Measurements from ENCODE around the gene NKAIN1.

DNA sequence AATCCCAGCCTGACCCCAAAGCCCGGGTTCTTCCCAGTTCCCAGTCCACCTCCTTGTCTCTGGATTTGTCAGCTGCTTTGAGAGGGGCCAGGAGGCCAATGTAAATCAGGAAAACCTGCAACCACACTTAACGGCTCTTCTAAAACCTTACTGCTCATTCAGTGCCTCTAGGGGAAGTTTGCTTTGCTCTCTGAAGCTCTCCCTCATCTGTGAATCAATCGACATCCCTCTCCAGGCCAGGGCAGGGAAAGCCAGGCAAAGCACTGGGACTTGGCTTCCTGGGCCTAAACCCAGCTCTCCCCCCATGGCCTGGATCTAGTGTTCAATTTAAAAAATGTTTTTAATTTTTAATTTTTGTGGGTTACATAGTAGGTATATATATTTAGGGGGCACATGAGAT is 9.3 kb downstream of the NKAIN1 start:
- TF ChIP-seq, protein P1, sequence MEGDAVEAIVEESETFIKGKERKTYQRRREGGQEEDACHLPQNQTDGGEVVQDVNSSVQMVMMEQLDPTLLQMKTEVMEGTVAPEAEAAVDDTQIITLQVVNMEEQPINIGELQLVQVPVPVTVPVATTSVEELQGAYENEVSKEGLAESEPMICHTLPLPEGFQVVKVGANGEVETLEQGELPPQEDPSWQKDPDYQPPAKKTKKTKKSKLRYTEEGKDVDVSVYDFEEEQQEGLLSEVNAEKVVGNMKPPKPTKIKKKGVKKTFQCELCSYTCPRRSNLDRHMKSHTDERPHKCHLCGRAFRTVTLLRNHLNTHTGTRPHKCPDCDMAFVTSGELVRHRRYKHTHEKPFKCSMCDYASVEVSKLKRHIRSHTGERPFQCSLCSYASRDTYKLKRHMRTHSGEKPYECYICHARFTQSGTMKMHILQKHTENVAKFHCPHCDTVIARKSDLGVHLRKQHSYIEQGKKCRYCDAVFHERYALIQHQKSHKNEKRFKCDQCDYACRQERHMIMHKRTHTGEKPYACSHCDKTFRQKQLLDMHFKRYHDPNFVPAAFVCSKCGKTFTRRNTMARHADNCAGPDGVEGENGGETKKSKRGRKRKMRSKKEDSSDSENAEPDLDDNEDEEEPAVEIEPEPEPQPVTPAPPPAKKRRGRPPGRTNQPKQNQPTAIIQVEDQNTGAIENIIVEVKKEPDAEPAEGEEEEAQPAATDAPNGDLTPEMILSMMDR (IDR thresholded peaks at IDR 0.05) = no peak
- TF ChIP-seq POLR2A (IDR thresholded peaks at IDR 0.05) = no peak

All from testis (tissue), 2 donors.